OCI-LY1 (cell line): Measurements from ENCODE around the gene AIRE.

ENCODE experiments used
- H2AFZ ChIP-seq: fragments of 200-600 bp; sonication (generic), shearing (Covaris generic); 2 replicates; pipeline ENCODE4 v1.6.0; 2014; ENCODE audit warnings: antibody characterized with exemption, mild to moderate bottlenecking, low read length
- H3F3A ChIP-seq: fragments of 200-600 bp; sonication (generic), shearing (Covaris generic); 2 replicates; pipeline ENCODE4 v1.6.0; 2014; ENCODE audit warnings: mild to moderate bottlenecking, antibody characterized with exemption, low read length, moderate library complexity; ENCODE audit not compliant: insufficient read depth
- H3K27ac ChIP-seq: fragments of 200-600 bp; sonication (generic); 2 replicates; pipeline ENCODE4 v1.5.1; 2014; ENCODE audit warnings: low read length, mixed run types, mild to moderate bottlenecking, low read depth; ENCODE audit not compliant: poor library complexity, severe bottlenecking
- H3K27me3 ChIP-seq: fragments of 200-600 bp; sonication (generic); 2 replicates; pipeline ENCODE4 v1.6.0; 2014; ENCODE audit warnings: antibody characterized with exemption, mild to moderate bottlenecking, low read length, moderate library complexity; ENCODE audit not compliant: insufficient read depth
- H3K36me3 ChIP-seq: fragments of 200-600 bp; sonication (generic); 2 replicates; pipeline ENCODE4 v1.6.1; 2014; ENCODE audit warnings: mild to moderate bottlenecking, antibody characterized with exemption, low read length, moderate library complexity, mixed read lengths; ENCODE audit not compliant: insufficient read depth
- H3K4me1 ChIP-seq: fragments of 200-600 bp; sonication (generic); 2 replicates; pipeline ENCODE4 v1.5.1; 2014; ENCODE audit warnings: mild to moderate bottlenecking, low read length, moderate library complexity; ENCODE audit not compliant: insufficient read depth, severe bottlenecking
- H3K4me2 ChIP-seq: fragments of 200-600 bp; sonication (generic), shearing (Covaris generic); 2 replicates; pipeline ENCODE4 v1.6.1; 2014; ENCODE audit warnings: low read length
- H3K4me3 ChIP-seq: fragments of 200-600 bp; sonication (generic); 2 replicates; pipeline ENCODE4 v1.5.1; 2014; ENCODE audit warnings: low read length, low read depth, mild to moderate bottlenecking, mixed read lengths; ENCODE audit not compliant: poor library complexity, severe bottlenecking
- H3K79me2 ChIP-seq: fragments of 200-600 bp; shearing (Covaris generic); 2 replicates; pipeline ENCODE4 v1.6.1; 2016; ENCODE audit warnings: mixed run types, low read length, mixed read lengths; ENCODE audit not compliant: insufficient read depth
- H3K9ac ChIP-seq: fragments of 200-600 bp; sonication (generic), shearing (Covaris generic); 2 replicates; pipeline ENCODE4 v1.6.1; 2014; ENCODE audit warnings: mild to moderate bottlenecking, low read length, mixed read lengths
- H3K9me2 ChIP-seq: fragments of 200-600 bp; sonication (generic), shearing (Covaris generic); 2 replicates; pipeline ENCODE4 v1.6.1; 2014; ENCODE audit warnings: low read depth, mild to moderate bottlenecking, low read length, mixed read lengths
- H3K9me3 ChIP-seq: fragments of 200-600 bp; shearing (Covaris generic); 2 replicates; pipeline ENCODE4 v1.6.1; 2014; ENCODE audit warnings: low read length, mixed read lengths
- H4K20me1 ChIP-seq: fragments of 200-600 bp; sonication (generic), shearing (Covaris generic); 2 replicates; pipeline ENCODE4 v1.6.0; 2016; ENCODE audit warnings: mild to moderate bottlenecking, low read length; ENCODE audit not compliant: insufficient read depth
- EZH2 ChIP-seq: fragments of 200-600 bp; sonication (generic), shearing (Covaris generic); IDR thresholded peaks from 2 replicates; pipeline ENCODE4 v1.8.0; 2017; ENCODE audit warnings: borderline replicate concordance, mixed run types, mild to moderate bottlenecking, antibody characterized with exemption, low read length, moderate library complexity, mixed read lengths
- TF ChIP-seq, protein P1 (sequence below): fragments of 200-600 bp; sonication (generic), shearing (Covaris generic); IDR thresholded peaks from 2 replicates; pipeline ENCODE4 v1.5.1; 2017; ENCODE audit warnings: mild to moderate bottlenecking, antibody characterized with exemption, low read length, moderate library complexity, mixed read lengths

The AIRE gene

DNA sequence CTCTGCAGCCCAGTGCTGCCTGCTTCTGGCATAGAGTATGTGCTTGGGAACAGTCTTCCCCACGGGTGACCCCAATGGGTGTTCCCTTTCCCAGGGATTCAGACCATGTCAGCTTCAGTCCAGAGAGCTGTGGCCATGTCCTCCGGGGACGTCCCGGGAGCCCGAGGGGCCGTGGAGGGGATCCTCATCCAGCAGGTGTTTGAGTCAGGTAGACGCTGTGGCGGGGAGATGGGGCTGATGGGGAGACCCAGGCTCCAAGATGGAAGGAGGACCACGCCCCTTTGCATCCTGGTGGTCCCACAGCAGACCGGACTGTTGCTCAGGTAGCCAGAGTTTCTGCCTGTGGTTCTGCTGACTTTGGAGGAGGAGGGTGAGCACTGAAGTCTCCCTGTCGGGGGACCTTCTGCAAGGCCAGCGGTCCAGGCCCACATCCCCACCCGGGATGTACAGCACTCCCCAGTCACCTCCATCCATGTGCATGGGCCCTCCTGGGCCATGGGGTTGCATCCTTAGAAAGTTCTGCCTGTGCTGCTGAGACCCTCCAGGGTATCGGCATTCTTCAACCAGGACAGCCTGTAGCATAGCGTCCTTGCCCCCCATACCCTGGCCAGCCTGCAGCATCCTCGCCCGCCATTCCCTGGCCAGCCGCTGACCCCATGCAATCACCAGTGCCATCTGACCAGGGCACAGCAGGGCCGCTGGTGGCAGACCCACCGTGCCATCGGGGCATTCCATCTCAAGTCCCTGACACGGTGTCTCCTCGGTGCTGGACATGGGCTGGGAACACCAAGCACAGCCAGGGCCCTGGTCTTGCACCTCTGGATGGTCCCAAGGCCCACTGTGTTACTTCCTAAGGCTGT lies 2.8 kb downstream of the AIRE start:
- H3K27me3 ChIP-seq, result peaks cover 9% of the 10 kb centered on the region; the same call in 1 of the 2 replicates

DNA sequence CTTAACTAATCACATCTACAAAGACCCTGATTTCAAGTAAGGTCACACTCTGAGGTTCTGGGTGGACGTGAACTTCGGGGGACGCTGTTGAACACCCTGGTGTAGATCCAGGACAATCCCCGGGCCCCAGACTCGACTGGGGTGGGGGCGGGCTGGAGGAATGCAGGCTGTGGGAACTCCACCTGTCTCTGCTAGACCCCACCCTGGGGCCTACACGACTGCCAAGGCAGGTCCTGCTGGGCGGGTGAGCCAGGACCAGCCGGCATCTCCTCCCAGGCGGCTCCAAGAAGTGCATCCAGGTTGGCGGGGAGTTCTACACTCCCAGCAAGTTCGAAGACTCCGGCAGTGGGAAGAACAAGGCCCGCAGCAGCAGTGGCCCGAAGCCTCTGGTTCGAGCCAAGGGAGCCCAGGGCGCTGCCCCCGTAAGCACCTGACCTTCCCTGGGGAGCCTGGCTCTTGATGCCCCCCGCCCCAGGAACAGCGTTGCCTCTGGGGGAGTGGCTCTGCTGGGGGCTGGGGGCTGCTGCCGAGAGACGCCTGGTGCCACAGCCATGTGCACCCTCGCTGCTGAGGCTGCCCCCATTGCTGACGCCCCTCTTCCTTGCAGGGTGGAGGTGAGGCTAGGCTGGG lies 3.8 kb downstream of the AIRE start:
- no peaks in the 10 kb centered on the region for H3K79me2 ChIP-seq
- no peak overlapping the region for H3K4me3 ChIP-seq
- TF ChIP-seq, protein P1, sequence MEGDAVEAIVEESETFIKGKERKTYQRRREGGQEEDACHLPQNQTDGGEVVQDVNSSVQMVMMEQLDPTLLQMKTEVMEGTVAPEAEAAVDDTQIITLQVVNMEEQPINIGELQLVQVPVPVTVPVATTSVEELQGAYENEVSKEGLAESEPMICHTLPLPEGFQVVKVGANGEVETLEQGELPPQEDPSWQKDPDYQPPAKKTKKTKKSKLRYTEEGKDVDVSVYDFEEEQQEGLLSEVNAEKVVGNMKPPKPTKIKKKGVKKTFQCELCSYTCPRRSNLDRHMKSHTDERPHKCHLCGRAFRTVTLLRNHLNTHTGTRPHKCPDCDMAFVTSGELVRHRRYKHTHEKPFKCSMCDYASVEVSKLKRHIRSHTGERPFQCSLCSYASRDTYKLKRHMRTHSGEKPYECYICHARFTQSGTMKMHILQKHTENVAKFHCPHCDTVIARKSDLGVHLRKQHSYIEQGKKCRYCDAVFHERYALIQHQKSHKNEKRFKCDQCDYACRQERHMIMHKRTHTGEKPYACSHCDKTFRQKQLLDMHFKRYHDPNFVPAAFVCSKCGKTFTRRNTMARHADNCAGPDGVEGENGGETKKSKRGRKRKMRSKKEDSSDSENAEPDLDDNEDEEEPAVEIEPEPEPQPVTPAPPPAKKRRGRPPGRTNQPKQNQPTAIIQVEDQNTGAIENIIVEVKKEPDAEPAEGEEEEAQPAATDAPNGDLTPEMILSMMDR, result no peak
- TF ChIP-seq EZH2, result no peak
- H3K9me3 ChIP-seq, result no peaks in the 10 kb centered on the region
- no peaks in the 10 kb centered on the region for H3F3A ChIP-seq
- no peak overlapping the region for H2AFZ ChIP-seq
- no peaks in the 10 kb centered on the region for H4K20me1 ChIP-seq
- H3K4me1 ChIP-seq, result no peaks in the 10 kb centered on the region
- H3K9ac ChIP-seq, result no peak overlapping the region
- H3K27ac ChIP-seq, result no peak overlapping the region
- H3K9me2 ChIP-seq, result no peaks in the 10 kb centered on the region
- no peak overlapping the region for H3K4me2 ChIP-seq
- peaks cover 6% of the 10 kb centered on the region; the same call in 1 of the 2 replicates for H3K27me3 ChIP-seq
- no peaks in the 10 kb centered on the region for H3K36me3 ChIP-seq

More for the DNA sequence above, 2.8 kb downstream of the AIRE start:
- Histone ChIP-seq H4K20me1 (no peaks in the 10 kb centered on the region), H3K27ac (no peak overlapping the region), H2AFZ (no peak overlapping the region), H3K79me2 (no peaks in the 10 kb centered on the region), H3K4me2 (no peak overlapping the region), H3K9ac (no peak overlapping the region), H3K9me2 (no peaks in the 10 kb centered on the region), H3F3A (no peaks in the 10 kb centered on the region), H3K4me1 (no peaks in the 10 kb centered on the region), H3K4me3 (no peak overlapping the region), H3K36me3 (no peaks in the 10 kb centered on the region), H3K9me3 (no peaks in the 10 kb centered on the region)
- TF ChIP-seq, protein P1, result no peak
- no peak for TF ChIP-seq EZH2

DNA sequence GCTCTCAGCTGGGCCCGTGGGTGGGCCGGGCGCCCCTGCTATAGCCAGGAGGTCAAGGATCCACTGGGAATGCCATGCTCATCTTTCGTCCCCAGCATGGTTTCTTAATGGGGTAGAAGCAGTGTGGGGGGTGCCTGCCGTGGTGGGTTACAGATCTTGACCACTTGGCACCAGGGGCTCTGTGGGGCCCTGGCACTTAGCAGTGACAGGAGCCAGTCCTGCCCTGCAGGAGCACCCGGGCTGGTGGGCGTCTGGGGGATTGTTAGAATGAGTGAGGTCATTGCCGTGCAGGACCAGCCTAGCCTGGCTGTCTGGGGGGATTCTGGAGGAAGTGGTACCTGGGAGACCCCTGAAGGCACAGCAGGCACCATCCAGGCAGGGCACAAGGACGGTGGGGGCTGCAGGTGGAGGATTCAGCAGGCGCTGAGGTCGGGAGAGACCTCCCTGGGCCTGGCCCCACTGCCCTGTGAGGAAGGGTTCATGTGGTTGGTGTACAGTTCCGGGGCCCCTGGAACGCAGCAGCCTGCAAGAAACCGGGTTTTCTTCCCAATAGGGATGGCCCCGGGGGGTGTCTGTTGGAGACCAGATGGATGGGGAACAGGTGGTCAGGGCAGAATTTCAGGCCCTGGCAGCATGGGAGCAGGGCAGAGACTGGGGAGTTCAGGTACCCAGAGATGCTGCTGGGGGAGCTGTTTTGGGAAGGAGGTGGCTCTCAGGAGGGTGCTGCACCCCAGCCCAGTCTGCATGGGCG lies 4.8 kb downstream of the AIRE start:
- no peaks in the 10 kb centered on the region for H3K9me3 ChIP-seq
- no peaks in the 10 kb centered on the region for H3K79me2 ChIP-seq
- H3K9ac ChIP-seq, result no peak overlapping the region
- H3K9me2 ChIP-seq, result no peaks in the 10 kb centered on the region
- no peak overlapping the region for H3K4me3 ChIP-seq
- no peaks in the 10 kb centered on the region for H3K36me3 ChIP-seq
- no peak overlapping the region for H2AFZ ChIP-seq
- no peaks in the 10 kb centered on the region for H4K20me1 ChIP-seq
- no peaks in the 10 kb centered on the region for H3F3A ChIP-seq
- H3K27ac ChIP-seq, result no peak overlapping the region
- no peak overlapping the region for H3K4me2 ChIP-seq
- H3K4me1 ChIP-seq, result no peaks in the 10 kb centered on the region
- TF ChIP-seq, protein P1, result no peak
- TF ChIP-seq EZH2, result no peak
- H3K27me3 ChIP-seq, result 0 out of 2 replicates have a peak, but pooled peaks cover 6% of the 10 kb centered on the region
